HG02610 (cell line): ENCODE data around the gene MAD2L1BP.

Experiments used
- ATAC-seq: cut with Tn5 transposase; IDR thresholded peaks from one replicate; pipeline ENCODE4 v1.9.1; 2021; ENCODE audit warnings: mild to moderate bottlenecking, moderate library complexity; ENCODE audit not compliant: unreplicated experiment

MAD2L1BP gene

DNA sequence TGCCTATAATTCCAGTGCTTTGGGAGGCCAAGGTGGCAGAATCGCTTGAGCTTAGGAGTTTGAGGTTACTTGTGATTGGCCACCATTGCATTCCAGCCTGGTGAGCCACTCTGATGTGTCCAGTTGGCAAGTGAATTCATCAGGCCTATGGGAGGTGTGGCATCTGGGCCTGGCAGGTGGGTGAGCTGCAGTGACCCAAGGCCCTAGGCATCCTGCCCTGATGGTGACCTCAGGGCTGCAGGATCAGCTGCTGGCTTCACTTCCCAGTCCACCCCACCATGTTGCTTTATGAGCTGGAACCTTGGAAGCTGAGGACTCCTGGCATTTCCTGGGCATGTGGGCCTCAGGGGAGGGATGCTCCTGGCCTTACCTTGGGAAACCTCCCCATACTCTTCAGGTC lies 29.7 kb downstream of the MAD2L1BP start:
- no peak for ATAC-seq

DNA sequence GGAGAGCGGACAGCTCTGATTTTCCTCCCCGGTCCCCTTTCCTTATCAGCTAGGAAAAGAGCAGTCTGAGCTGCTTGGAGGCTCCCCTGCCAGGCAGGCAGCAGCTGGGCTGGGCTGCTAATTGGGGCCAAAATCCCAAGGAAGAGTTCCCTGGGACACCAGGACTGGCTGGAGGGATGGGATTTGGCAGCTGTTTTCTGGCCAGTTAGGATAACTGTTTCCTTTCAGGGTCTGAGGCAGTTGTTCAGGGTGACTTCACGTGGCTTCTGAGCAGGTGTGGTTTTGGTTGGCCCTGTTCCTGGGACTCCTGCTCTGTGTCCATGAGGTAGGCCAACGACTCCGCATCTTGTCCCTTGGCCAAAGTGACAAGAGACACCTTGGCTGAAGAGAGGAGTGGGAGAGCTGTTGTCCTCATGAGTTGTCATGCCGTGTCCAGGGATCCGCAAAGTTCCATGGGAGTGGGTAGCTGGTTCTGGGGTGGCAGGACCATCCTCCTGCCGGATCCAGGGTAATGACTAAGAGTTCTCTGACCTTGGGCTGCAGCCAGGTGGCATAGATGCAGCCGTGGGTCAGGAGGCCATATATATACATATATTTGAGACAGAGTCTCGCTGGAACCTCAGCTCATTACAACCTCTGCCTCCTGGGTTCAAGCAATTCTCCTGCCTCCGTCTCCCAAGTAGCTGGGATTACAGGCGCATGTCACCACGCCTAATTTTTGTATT lies 30.7 kb downstream of the MAD2L1BP start:
- ATAC-seq: no peak

DNA sequence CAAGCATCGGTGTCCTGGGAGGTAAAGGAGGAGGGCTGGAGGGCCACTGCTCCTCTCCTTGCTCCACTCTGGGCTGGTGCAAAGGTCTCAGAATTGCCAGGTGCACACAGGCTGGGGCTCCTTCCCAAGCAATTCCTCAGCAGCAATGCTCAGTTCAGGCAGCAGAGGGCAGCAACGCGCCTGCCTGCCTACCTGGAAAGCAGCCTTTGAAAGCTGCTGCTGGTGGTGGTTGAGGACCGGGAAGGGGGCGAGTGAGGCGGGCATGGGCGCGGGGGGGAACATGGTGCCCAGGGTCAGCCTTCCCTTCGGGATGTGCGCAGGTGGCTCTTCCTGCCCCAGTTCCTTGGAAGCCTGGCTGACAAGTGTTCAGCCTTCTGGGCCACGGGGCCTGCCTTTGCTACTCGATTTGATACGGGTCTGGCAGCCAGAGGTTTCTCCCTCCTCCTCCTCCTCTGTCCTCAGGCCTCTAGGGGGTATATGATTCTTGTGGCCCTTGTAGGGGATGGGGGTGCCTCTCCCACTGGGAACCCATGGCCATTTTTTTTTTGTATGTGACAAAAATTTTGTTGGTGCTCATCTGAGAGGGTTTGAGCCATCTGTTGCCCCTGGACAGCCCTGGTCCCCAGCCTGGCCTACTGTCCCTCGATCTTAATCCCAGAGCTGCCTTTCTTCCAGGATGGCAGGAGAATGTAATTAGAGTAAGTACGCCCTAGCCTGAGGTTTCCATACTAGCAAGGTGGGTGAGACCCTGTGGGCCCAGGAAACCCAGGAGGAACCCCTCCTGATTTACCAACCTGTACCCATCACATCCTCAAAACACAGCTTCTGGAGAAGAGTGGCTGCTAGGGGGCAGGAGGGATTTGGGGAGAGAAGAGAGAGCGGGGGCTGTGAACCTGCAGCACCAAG lies 31.9 kb downstream of the MAD2L1BP start:
- peak; percentile 39 for ATAC-seq

DNA sequence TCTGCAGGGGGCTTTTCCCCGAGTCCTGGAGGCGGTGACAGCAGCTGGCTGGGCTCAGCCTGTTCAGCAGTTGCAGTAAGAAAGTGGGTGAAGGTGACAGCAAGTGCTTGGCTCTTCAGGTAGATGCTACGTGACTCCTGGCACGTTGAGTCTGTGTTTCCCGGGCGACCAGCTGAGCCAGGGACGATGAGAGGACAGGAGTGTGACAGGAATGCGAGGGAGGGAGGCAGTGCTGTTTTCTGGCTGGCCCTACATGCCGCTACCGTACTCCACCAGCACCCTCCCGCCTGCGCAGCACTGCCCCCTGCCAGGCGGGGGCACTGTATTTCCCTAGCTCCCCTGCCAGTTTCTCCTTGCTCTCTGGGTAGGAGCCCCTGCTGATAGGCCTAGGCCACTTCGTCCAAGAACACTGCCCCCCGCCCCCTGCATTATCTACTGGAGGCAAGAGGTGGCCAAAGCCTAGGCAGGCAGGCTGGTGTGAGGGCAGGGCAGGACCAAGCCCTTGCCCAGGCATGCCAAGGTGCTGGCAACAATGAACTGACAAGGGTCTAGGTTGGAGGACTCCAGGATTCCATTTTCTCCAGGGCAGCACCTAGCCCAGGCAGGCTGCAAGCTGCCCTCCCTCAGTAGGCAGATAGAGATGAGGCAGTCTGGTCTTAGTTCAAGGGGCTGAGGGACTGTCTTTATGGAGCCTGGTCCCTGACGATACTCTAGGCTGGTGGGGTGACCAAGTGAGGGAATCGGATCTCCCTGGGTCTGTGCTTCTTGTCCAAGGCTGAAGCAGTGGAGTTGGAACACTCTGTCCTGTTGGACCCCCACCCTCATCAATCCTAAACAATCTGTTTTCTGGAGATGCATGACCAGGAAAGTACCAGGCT lies 32.8 kb downstream of the MAD2L1BP start:
- ATAC-seq: peak; percentile 38

DNA sequence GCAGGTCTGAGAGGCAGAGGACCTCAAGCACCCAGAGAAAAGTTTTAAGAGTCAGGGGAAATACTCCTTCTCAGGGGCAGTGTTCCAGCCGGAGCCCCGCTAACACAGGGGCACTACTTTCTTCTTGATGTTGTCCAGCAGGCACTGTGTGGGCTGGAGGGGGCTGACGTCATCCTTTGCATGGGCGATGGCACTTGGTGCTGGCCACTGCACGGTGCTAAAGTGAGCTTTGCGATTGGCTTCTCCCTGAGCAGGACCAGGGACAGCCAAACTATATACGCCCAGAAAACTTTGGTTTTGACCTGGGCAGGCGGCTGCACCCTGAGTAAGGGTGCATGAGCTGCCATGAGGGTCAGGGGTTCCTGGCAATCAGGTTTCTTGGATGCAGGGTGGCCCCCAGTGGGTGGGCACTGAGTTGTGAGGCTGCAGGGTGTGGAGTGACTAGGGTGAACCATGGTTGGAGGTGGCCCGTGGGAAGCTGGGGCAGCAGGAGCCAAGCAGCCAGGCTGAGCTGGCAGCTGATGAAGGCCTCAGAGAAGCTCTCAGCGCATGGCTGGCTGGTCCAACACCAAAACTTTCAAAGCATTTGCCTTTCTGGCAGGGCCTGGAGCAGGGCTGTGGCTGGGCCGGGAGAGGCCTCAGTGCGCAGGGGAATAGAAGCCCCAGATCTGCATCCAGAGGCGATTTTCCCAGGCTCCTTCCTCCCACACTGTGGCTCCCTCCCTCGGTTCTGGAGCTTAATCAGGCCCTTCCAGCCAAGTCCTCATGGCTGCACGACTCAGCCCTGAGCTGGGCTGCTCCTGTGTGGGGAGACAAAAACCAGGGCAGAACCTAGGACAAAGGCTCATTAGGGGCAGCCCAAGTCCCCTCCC lies 33.6 kb downstream of the MAD2L1BP start:
- no peak for ATAC-seq

DNA sequence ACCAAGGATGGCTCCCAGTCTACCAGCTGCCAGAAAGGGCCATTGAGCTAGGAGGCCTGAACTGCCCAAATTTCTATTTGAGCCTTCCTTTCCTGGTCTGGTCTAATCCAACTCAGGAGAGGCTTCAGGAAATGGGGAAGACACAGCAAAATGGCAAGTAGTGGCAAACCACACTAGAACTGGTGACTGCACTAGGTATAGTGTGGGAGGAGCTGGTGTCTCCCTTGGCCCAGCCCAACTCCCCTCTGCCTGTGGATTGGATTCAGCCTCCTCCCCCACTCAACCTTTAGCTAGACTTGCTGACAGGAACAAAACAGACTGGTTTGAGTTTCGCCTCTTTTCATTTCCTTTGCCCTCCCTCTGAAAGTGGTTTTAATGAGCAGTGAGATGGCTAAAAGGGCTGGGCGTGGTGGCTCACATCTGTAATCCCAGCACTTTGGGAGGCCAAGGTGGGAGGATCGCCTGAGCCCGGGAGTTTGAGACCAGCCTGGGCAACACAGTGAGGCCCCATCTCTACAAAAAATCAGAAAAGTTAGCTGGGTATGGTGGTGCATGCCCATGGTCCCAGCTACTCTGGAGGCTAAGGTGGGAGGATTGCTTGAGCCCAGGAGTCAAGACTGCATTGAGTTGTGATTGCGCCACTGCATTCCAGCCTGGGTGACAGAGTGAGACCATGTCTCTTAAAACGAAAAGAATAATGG lies 34.4 kb downstream of the MAD2L1BP start:
- ATAC-seq: no peak

DNA sequence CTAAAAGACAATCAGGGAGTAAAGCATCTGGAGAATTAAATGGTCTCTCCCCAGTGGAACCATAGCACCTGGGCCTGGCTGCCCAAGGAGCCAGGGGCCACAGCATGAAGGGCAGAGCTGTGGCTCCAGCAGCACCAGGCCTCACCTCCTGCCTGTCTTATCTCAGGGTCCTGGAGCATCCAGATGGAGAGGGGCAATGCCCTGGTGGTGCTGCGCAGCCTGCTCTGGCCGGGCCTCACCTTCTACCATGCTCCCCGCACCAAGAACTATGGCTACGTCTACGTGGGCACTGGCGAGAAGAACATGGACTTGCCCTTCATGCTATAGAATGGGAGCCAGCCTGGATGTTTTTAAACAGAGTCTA lies 35.0 kb downstream of the MAD2L1BP start:
- ATAC-seq: no peak

DNA sequence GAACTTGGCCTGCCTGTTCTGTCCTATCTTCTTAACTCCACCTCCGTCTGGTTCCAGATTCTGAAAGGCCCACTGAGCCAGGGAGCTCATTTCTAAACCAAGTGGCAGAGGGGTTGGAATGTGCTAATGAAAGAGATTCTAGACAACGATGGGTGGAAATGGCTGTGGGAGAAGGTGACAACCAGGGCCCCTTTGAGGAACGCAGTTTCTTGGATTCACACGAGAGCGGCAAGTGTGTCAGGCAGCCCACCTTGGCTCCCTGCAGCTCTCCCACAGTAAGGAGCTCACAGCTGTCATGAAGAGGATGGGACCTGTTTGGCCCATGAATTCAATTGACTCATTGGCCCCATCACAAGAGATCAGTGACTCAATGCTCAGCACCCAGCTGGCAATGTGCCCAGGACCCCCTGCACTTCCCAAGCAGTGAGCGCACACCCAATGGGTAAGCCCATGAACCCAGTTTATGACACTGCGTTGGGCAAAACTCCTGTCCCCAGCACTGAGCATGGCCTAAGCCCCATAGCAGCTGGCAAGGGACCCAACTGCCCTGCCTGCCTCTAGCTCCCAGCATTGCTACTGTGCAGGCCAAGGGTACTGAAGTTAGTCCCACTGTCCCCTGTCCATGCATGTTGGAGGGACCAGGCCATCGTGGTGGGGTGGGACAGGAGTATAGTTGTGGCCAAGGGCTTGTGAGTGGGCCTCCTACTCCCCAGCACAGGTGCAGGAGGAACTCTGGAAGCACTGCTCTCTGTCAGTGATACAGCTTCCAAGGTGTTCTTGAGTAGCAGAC lies 35.6 kb downstream of the MAD2L1BP start:
- no peak for ATAC-seq

DNA sequence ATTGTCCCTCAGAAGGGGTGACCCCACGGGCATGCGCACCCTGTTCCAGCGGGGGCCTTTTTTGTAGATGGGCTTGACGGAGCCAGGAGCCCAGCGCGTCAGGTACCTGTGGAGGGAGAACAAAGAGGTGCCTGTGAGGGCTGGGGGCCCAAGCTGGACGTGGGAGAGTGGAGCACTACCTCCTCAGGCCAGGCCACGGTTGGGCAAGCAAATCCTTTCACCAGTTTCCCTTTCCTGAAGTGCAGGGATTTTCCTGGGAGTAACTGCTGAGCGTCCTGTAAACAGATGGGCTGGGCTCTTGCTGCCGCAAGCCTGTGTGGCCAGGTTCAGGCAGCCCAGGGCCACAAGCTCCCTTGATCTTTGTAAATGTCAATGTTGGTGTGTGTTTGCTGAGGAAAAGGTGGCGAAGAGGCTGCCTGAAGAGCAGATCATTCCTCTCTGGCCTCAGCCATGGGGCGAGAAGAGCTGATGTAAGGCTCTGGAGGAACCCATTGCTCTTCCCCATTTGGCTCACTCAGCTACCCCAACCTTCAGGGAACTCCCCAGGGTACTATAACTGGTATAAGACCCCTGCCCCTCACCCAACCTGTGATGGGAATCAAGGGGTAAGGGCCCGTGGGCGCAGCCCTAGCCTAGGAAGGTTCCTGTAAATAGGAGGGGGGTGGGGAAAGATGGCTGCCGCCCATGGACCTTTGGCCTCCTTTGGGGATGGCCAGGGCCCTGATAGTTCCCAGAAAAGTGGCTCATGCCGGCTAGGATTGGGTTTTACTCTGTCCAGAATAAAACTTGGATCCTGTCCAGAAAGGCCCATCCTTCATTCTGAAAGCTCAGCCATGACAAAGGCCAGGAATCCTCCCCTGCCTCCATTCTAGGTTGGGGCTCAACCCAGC lies 36.4 kb downstream of the MAD2L1BP start:
- ATAC-seq: no peak

DNA sequence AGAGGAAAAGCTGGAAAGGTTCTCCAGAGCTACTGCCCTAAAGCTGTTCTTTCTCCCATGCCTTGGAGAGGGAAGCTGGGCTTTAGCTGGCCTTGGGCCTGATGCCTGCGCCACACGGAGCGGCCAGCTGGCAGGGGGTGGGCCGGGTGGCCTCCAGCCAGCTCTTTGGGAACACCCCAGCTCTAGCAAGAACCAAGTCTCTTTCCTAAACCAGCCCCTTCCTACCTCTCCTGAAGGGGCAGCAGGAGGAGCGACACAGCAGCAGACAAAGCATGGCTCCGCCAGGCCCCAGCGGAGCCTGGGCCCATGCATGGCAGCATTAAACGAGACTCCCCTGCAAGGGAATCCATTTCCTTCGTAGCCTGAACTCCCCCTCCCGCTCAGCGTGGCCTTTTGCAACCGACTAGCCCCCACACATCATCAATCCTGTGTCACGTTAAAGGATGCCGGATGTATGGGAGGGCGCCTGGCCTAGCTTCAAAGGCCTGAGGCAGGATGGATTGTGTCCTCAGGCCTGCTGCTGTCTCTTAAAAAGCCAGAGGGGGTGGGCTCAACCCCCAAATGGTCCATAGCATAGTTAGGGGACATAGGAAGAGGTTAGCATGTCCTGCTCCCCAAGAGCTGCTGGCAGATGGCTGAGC lies 37.9 kb downstream of the MAD2L1BP start:
- ATAC-seq: no peak

DNA sequence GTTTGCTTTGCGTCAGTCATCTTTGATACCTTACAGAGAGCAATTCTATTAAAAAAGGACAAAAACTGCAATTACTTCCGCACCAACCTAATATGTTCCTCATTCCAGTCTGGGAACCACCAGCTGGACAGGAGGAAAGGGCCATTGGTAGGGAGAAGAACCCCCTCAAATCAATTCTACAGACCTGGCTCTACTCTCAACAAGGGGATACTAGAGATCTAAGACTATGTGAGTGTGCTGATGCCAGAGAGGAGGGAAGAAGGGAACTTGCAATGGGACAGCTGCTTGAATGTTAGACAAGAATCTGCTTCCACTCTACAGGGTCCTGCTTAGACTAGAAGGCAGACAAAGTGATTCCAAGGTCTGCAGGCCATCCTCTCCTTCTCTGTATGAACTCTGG lies 38.7 kb downstream of the MAD2L1BP start:
- no peak for ATAC-seq

DNA sequence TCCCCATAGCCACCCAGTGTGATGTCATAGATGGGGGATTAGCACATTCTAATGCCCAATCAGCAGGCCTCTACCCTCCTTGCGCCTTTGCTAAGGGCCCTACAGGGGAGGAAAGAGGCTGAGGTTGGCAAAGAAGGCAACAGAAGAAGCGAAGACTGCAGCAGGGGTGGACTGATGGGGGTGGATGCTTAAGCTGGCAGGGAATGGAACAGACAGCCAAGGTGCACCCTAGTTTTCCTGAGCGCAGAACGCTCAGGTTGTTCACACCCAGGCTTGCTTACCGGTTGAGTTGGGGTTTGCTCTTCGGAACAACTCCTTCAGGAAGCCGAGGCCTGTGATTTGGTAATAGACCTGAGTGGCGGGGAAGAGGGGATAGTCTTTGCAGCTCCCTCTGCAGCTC lies 39.3 kb downstream of the MAD2L1BP start:
- no peak for ATAC-seq

DNA sequence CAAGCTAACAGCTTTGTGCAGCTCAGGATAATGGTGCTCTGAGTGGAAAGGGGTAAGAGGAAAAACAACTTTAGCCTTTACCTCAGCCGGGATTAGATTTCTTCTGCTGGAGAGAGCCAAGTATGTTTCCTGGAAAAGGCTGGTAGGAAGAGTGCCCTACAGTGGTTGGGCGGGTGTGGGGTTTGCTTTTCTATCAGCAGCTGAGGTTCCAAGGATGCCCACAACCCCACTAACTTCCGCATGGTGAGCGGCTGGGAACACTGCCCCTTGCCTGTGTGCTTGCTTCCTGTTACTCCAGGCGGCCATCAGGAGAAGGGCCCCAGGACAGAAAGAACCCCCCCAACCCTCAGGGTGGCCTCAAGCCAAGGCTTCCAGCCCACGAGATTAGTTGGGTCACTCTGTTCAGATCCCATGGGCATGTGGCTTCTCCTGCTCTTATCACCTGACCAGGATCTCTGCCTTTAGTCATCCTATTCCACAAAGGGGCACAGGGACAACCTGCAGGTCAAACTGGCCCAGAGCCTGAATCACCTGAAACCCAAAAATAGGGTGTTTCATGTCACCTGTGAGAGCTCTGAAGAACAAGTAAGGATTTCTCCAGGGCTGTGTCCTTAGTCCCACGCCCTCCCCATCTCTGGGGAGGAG lies 41.4 kb downstream of the MAD2L1BP start:
- ATAC-seq: no peak

DNA sequence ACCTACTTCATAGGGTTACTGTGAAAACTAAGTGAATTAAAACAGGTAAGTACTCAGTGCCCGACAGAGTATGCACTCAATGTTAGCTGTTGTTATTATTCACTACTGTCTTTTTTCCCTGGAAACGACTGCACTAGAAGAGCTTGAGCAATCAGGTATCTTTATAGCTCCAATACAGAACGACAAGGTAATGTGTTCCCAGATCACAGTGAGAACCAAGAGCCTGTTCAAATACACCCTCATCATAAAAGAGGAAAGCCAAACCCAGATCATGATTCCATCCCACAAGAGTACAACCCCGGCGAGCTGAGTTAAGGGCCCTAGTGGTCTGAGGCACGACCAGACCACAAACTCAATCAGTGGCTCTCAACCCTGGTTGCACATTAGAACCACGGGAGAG lies 42.1 kb downstream of the MAD2L1BP start:
- no peak for ATAC-seq

DNA sequence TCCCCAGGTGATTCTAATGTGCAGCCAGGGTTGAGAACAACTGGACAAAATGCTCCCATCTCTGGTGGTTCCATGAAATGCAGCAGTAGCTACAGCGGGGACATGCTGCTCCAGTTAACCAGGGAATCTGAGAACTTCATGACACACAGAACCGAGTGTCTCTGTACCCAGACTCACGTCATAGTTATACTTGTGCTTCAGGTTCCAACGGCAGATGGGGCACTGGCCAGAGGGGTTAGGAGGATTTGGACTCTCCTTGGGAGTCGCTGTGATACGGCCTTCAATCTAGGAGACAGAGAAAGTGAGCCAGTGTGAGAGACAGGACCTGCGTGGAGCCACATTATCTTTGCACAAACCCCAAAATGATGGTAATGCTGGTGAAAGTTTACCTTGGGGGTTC lies 42.7 kb downstream of the MAD2L1BP start:
- ATAC-seq: no peak

DNA sequence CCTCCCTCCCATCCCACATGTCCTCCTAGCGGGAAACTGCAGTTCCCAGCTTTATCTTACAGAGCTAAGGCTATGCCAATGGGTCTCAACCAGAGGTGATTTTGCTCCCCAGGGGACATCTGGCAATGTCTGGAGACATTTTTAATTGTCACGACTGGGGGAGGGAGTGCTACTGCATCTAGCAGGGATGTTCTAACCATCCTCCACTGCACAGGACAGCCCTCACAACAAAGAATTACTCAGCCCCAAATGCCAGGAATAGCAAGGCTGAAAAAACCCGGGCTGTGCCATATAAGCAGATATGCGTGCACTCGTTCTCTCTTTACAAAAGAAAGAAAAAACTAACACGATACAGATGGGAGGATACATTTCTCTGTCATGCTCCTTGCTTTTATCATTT lies 43.4 kb downstream of the MAD2L1BP start:
- ATAC-seq: no peak
